Measurements from ENCODE around the gene DQX1.

DNA sequence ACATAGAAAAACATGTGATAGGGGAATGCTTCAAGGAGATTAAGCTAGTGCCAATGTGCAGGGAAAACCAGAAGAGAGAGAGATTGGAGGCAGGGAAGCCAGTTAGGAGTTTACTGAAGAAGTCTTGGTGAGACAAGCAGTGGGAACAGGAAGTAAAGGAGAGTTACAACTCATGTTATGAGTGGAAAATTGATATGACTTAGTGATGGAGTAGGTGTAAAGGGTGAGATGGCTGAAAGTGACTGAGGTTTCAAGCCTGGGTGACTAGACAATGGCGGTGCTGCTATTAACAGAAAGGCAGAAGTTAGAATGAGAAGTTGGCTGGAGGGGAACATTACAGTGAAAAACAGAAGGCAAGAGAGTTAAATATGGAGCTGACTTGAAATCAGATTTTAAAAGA, 45.0 kb upstream of the DQX1 start:
- TF ChIP-seq CEBPB (tag; IDR thresholded peaks at IDR 0.05) = no peak
- TF ChIP-seq EZH2 (IDR thresholded peaks at IDR 0.05; ENCODE audit: borderline replicate concordance, low read depth, low read length) = no peak
- TF ChIP-seq, protein P1, sequence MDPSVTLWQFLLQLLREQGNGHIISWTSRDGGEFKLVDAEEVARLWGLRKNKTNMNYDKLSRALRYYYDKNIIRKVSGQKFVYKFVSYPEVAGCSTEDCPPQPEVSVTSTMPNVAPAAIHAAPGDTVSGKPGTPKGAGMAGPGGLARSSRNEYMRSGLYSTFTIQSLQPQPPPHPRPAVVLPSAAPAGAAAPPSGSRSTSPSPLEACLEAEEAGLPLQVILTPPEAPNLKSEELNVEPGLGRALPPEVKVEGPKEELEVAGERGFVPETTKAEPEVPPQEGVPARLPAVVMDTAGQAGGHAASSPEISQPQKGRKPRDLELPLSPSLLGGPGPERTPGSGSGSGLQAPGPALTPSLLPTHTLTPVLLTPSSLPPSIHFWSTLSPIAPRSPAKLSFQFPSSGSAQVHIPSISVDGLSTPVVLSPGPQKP (CRISPR knock-in tag; IDR thresholded peaks at IDR 0.05) = no peak
- no peak for TF ChIP-seq SP2 (IDR thresholded peaks at IDR 0.05; ENCODE audit: extremely low read depth, low read depth, low read length, poor library complexity, severe bottlenecking)
- TF ChIP-seq BRCA1 (IDR thresholded peaks at IDR 0.05) = no peak
- TF ChIP-seq BRCA1 (CRISPR knock-in tag; IDR thresholded peaks at IDR 0.05) = no peak
- no peak for TF ChIP-seq FOSL1 (tag; conservative IDR thresholded peaks at IDR 0.05)
- TF ChIP-seq, protein P2, sequence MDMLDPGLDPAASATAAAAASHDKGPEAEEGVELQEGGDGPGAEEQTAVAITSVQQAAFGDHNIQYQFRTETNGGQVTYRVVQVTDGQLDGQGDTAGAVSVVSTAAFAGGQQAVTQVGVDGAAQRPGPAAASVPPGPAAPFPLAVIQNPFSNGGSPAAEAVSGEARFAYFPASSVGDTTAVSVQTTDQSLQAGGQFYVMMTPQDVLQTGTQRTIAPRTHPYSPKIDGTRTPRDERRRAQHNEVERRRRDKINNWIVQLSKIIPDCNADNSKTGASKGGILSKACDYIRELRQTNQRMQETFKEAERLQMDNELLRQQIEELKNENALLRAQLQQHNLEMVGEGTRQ (CRISPR knock-in tag; IDR thresholded peaks at IDR 0.05) = no peak
- TF ChIP-seq, protein P3, sequence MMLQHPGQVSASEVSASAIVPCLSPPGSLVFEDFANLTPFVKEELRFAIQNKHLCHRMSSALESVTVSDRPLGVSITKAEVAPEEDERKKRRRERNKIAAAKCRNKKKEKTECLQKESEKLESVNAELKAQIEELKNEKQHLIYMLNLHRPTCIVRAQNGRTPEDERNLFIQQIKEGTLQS (IDR thresholded peaks at IDR 0.05) = no peak
- TF ChIP-seq, protein P3 (CRISPR knock-in tag; conservative IDR thresholded peaks at IDR 0.05) = no peak
- TF ChIP-seq MAZ (CRISPR knock-in tag; conservative IDR thresholded peaks at IDR 0.05 in 1 of 2, IDR thresholded peaks at IDR 0.05 in 1 of 2) = no peak
- TF ChIP-seq, protein P4, sequence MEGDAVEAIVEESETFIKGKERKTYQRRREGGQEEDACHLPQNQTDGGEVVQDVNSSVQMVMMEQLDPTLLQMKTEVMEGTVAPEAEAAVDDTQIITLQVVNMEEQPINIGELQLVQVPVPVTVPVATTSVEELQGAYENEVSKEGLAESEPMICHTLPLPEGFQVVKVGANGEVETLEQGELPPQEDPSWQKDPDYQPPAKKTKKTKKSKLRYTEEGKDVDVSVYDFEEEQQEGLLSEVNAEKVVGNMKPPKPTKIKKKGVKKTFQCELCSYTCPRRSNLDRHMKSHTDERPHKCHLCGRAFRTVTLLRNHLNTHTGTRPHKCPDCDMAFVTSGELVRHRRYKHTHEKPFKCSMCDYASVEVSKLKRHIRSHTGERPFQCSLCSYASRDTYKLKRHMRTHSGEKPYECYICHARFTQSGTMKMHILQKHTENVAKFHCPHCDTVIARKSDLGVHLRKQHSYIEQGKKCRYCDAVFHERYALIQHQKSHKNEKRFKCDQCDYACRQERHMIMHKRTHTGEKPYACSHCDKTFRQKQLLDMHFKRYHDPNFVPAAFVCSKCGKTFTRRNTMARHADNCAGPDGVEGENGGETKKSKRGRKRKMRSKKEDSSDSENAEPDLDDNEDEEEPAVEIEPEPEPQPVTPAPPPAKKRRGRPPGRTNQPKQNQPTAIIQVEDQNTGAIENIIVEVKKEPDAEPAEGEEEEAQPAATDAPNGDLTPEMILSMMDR (IDR thresholded peaks at IDR 0.05 in 2 of 3, conservative IDR thresholded peaks at IDR 0.05 in 1 of 3; ENCODE audit: insufficient read depth in 2 of 3, low read depth in 1 of 3, low read length in 3 of 3) = no peak
- TF ChIP-seq, protein P5, sequence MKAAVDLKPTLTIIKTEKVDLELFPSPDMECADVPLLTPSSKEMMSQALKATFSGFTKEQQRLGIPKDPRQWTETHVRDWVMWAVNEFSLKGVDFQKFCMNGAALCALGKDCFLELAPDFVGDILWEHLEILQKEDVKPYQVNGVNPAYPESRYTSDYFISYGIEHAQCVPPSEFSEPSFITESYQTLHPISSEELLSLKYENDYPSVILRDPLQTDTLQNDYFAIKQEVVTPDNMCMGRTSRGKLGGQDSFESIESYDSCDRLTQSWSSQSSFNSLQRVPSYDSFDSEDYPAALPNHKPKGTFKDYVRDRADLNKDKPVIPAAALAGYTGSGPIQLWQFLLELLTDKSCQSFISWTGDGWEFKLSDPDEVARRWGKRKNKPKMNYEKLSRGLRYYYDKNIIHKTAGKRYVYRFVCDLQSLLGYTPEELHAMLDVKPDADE (conservative IDR thresholded peaks at IDR 0.05; ENCODE audit: control insufficient read depth, low read depth, low read length) = no peak
- TF ChIP-seq, protein P6, sequence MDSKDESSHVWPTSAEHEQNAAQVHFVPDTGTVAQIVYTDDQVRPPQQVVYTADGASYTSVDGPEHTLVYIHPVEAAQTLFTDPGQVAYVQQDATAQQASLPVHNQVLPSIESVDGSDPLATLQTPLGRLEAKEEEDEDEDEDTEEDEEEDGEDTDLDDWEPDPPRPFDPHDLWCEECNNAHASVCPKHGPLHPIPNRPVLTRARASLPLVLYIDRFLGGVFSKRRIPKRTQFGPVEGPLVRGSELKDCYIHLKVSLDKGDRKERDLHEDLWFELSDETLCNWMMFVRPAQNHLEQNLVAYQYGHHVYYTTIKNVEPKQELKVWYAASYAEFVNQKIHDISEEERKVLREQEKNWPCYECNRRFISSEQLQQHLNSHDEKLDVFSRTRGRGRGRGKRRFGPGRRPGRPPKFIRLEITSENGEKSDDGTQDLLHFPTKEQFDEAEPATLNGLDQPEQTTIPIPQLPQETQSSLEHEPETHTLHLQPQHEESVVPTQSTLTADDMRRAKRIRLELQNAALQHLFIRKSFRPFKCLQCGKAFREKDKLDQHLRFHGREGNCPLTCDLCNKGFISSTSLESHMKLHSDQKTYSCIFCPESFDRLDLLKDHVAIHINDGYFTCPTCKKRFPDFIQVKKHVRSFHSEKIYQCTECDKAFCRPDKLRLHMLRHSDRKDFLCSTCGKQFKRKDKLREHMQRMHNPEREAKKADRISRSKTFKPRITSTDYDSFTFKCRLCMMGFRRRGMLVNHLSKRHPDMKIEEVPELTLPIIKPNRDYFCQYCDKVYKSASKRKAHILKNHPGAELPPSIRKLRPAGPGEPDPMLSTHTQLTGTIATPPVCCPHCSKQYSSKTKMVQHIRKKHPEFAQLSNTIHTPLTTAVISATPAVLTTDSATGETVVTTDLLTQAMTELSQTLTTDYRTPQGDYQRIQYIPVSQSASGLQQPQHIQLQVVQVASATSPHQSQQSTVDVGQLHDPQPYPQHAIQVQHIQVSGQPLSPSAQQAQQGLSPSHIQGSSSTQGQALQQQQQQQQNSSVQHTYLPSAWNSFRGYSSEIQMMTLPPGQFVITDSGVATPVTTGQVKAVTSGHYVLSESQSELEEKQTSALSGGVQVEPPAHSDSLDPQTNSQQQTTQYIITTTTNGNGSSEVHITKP (IDR thresholded peaks at IDR 0.05; ENCODE audit: partially characterized antibody) = no peak
- no peak for TF ChIP-seq MXI1 (IDR thresholded peaks at IDR 0.05; ENCODE audit: low read depth, low read length)

All from K562 (cell line).